Measurements from ENCODE around the gene MLN.

MLN gene, protein sequence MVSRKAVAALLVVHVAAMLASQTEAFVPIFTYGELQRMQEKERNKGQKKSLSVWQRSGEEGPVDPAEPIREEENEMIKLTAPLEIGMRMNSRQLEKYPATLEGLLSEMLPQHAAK

DNA sequence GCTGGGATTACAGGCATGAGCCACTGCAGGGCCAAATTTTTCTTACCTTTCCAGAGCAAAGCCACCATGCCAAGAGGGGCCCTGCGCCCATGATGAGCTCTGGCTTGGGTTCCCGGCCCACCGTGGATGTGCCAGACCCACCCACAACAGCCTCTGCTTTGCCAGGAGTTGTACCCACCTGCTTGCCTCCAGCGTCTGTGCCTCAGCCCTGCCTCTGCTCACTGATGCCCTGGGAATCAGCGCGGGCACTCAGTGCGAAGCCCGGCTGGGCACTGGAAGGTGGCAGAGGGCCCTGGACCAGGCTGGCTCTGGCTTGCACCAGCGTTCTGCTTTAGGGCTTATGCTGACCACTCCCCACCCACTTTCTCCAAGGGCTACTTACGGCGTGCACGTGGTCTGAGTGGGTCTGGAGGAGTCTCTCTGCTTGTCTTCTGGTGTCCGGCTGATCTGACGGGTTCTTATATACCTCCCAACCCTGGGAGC is at the start of gene MLN:
Gene MLN, minus strand, starts transcription at position 433 of the 483 bp plus-strand sequence. CDS start 2,840 bp downstream, outside the sequence.
- no peak for DNase-seq

- DNase-seq = no peak
Measured at GRCh38 chr6:33853026-33853425, 49.2 kb upstream of the MLN start.

- no peak for DNase-seq
Measured at GRCh38 chr6:33851959-33852358, 48.2 kb upstream of the MLN start.

DNA sequence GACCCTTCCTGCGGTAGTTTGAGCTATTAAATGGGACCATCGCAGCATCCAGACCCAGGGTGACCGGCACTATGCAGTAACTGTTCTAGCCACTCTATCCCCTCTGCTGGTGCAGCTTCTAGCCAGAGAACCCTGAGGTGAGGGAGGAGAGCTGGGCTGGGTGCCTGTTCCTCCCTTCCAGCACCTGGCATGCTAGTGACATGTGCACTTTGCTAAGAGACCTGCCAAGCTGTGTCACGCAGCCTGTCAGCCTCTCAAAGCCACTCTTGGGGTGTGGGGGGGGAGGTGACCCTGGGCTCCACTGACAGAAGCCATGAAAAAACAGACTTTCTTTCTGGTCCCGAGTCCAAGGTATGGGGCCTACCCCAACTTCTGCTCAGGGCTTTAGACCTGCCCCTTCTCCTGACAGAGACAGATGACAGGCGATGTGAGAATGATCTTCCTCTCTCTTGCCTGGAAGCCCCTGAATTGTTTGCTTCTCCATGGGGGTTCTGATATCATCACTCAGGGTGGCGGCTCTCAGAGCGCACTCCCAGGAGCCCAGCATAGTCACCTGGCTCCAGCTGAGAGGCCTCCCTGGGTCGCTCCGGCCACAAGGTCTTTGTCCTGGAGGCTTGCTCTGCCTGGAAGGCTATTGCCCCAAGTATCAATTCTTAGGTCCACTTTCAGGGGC is 47.2 kb upstream of the MLN start:
- DNase-seq = no peak

DNA sequence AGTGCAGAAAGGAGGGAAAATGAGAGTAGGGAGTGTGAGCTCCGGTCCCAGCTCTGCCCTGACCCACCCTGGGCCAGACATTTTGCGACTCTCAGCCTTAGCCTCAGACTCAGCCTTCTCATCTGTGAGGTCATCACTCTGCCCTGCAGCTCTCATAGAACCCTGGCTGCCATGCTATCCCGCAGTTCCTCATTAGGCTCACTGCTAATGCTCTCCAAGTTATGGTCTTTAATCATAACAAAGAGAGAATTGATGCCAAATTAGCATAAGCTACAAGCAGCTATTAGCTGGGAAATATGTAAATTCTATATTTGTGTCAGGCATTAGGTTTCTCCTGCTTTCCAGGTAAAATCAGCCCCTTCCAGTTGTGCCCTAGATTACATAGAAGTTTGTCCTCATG is 46.5 kb upstream of the MLN start:
- DNase-seq = no peak

DNA sequence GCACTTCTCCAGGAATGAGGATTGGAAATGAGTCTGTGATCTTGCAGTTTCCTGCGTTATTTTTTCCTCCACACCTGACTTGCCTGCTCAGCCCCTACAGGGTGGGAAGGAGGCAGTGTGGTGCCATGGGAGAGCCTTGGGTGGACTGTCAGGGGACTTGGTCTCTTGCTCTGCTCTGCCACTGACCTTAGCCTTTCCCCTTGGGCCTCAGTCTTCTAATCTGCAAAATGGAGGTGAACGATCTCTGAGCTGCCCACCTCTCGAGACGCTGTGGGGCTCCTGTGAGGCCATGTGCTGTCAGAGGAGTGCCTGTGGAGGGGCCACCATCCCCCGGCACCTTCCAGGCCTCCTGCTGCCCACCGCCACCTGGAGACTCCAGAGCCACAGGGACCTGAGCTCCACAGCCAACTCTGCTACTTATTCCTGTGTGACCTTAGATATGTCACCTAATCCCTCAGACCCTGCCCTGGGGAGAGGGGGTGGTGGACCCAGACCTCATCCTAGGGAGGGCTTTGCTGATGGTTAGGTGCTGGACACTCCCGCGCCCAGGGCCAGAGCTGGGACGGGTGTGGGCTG is 45.8 kb upstream of the MLN start:
- no peak for DNase-seq

DNA sequence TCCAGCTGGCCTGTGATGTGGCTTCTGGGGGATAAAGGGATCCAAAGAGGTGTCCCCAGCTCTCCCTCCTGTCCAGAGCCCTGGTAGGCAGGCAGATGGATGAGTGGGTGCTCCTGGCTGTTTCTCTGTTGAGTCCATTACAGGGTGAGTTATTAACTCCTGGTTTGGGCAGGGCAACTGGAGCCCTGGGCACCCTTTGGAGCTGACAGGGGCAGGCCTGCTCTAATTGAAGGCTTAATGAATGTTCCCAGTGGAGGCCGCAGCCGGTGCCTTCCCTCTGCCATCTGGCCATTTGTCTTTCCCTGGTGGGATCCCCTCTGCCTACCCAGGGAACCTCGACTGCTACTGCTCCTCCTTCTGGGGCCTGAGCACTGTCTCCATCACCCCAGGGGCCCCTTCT is 44.7 kb upstream of the MLN start:
- no peak for DNase-seq

- no peak for DNase-seq
Measured at GRCh38 chr6:33847867-33848266, 44.1 kb upstream of the MLN start.

GRCh38 chr6:33847078-33847477 is 43.3 kb upstream of the MLN start:
- DNase-seq = no peak

DNA sequence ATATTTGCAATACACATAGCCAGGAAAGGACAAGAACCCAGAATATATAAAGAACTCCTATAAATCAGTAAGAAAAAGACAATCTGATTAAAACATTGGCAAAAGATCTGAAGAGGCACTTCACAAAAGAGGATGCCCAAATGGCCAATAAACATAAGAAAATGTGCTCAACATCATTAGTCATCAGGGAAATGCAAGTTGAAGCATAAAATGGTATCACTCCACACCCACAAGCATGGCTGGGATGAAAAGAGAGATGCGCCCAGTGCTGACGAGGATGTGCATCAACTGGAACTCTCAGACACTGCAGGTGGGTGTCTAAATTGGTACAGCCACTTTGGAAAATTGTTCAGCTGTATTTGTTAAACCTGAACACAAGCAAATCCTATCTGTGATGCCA is 42.4 kb upstream of the MLN start:
- DNase-seq = no peak

DNA sequence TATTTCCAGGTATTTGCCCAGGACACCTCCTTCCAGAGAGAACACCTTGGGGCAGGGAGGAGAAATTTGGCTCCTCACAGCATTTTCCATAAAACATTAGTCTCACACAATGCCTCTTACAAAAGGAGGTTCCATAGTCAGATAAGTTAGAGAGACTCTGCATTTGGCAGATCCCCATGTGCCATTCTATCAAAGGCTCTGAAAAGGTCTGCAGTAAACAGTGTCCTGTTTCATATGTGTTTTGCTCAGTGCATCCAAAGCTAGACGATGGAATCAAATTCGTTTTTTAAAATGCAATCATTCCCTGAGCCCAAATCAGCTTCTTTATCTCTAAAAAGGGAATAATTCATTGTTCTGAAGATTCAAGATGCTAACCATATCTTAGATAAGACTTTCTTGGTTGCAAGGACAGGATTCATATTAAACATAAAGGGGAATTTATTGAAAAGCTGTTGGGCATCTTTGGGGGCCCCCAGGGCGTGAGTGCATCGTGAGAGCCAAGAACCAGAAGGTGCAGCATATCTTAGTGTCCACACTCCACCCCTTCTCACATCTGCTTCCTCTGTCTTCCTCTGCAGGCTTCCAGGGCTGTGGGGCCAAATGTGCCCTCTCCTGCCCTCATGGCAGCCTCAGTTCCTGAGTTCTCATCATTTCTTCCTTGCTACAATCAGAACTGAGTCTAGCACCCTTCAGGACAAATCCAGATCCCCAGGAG is 41.4 kb upstream of the MLN start:
- DNase-seq = no peak

GRCh38 chr6:33843131-33844121 is 39.6 kb upstream of the MLN start:
- no peak for DNase-seq

DNA sequence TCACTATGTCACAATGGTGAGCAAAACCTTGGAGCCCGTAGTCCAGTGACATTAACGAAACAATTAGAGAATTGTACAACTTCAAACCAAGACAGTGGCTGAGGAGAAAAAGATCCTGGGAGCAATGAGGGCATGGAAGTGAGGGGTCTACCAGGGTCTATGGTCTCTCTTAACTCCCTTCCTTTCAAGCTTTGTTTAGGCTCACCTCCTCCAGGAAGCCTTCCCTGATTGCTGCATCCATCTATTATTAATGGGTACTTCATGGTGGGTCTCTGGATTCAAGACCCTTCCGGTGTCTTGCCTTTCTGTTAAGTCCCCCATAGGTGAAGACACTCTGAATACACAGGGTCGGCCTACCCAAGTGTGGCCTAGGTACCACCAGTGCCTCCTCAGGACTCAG is 38.1 kb upstream of the MLN start:
- DNase-seq = no peak

GRCh38 chr6:33841070-33841469 is 37.3 kb upstream of the MLN start:
- DNase-seq = no peak

- peak; percentile 32 to 36 for DNase-seq
Measured at GRCh38 chr6:33840048-33840926, 36.5 kb upstream of the MLN start.

- DNase-seq = no peak
Measured at GRCh38 chr6:33839399-33840047, 35.7 kb upstream of the MLN start.

DNA sequence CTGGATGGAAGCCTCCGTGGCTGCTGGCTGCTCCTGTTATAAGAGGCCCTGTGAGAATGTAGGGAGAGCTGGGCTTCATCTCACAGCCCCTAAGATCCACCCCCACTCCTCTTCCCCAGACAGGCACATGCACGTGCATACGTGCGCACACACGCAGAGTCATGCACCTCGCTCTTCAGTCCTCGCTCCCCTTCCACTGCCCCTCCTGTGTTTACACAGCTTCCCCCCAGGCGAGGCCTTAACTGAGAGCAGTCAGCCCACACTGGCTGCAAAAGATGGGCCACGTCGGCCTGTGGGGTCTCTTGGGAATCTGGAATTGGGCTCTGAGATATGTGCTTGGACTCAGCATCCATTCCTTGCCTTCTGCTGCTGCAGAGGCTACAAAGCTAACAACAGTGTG is 35.2 kb upstream of the MLN start:
- DNase-seq = no peak

- no peak for DNase-seq
Measured at GRCh38 chr6:33837971-33838665, 34.3 kb upstream of the MLN start.

DNA sequence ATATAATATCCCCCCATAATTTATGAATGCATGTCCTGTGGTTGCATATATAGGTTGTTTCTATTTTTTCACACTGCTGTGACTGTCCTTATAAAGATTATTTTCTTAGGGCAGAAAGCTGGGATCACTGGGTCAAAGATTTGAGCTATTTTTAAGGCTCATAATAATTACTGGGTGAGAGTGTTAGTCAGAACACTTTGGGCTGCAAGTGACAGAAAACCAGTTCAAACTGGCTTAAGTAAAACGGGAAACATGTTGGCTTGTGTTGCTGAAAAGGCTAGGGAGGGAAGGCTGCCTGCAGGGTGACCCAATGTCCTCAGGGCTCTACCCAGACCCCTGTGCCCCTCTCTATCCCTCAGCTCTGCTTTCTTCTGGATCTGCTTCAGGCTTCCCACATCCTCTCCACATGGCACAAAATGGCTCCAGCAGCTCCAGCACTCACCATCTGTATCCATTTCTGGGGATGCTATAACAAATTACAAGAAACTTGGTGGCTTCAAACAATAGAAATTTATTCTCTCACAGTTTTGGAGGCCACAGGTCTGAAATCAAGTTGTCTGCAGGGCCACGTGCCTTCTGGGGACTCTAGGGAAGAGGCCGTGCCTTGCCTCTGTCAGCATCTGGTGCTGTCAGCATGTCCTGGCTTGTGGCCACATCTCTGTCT is 33.1 kb upstream of the MLN start:
- no peak for DNase-seq

All from stimulated activated CD4-positive, alpha-beta T cell treated with anti-CD3 and anti-CD28 coated beads, Interleukin-2, amount 100 ng/mL, for 48 hours (primary cell).